ENCODE data around the gene NR1D2. TPM values are rescaled to one million over a fixed set of nuclear protein-coding genes. Genes with fewer than 3 reads are reported as not detected.

NR1D2 gene
- total RNA-seq, 1 experiment from 2014 or later: 18.4 TPM

DNA sequence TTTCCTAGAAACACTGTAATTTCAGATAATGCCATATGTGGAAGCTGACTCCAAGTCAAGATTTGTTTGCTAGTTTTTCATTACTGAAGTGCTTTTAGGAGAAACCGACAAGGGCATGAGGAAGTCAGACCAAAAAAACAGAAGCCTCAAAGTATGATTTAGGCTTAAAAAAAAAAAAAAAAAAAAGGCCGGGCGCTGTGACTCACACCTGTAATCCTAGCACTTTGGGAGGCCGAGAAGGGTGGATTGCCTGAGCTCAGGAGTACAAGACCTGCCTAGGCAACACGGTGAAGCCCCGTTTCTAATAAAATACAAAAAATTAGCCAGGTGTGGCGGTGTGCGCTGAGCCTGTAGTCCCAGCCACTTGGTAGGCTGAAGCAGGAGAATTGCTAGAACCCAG lies 16.6 kb upstream of the NR1D2 start:
- ChIA-PET CTCF (interaction anchor here (0.7 kb wide), 1 partner anchor 404 kb away, joined by 3 read pairs; no protein-coding TSS in a partner anchor), POLR2A (interaction anchor here (2.3 kb wide), 1 partner anchor 11 kb away, joined by 17 read pairs; the partner anchor contains the start of genes NKIRAS1 and RPL15)
- Mint-ChIP-seq H3K9me3 (no peaks in the 10 kb centered on the region), H3K27me3 (ENCODE audit: low read depth) (no peaks in the 10 kb centered on the region), H3K4me3 (no peak overlapping the region), H3K27ac (no peak overlapping the region), H3K36me3 (no peaks in the 10 kb centered on the region), H3K4me1 (peaks cover 13% of the 10 kb centered on the region)
- TF ChIP-seq FOXK1 (CRISPR knock-in tag; IDR thresholded peaks at IDR 0.05) (no peak), SOX15 (CRISPR knock-in tag; IDR thresholded peaks at IDR 0.05) (no peak), ATF2 (CRISPR knock-in tag; IDR thresholded peaks at IDR 0.05; ENCODE audit: borderline replicate concordance, low read depth) (no peak)
- no peak for ATAC-seq
- DNase-seq (ENCODE audit: low spot score): no peak

DNA sequence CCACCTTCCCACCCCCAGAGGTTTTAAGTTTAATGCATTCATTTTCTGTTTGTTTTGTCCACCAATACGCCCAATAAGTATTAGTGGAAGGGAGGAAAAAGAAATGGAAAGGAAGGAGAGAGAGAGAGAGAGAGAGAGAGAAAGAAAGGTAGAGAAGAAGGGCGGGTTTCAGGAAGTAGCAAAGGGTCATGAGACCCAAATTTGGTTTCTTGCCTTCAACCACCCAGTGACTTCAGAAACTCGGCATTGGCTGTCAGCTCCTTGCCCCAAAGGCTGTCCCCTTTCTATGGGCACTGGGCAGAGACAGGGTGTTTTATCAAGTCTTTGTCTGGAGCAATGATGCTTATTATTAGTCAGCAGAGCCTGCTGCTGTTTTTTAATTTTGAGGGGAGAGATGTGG lies 13.5 kb upstream of the NR1D2 start:
- Mint-ChIP-seq H3K36me3 (no peaks in the 10 kb centered on the region), H3K9me3 (no peaks in the 10 kb centered on the region), H3K4me3 (no peak overlapping the region), H3K27ac (no peak overlapping the region), H3K4me1 (peaks cover 4% of the 10 kb centered on the region; the same call in 1 of the 2 replicates), H3K27me3 (ENCODE audit: low read depth) (peaks cover 3% of the 10 kb centered on the region; the same call in 1 of the 2 replicates)
- POLR2A ChIA-PET: no interaction called here
- no peak for ATAC-seq
- DNase-seq (ENCODE audit: low spot score): no peak
- TF ChIP-seq ZNF121 (CRISPR knock-in tag; IDR thresholded peaks at IDR 0.05) (no peak), ESRRA (CRISPR knock-in tag; IDR thresholded peaks at IDR 0.05; ENCODE audit: borderline replicate concordance) (no peak), ZNF232 (CRISPR knock-in tag; IDR thresholded peaks at IDR 0.05) (no peak), NR3C1 (CRISPR knock-in tag; conservative IDR thresholded peaks at IDR 0.05; ENCODE audit: low read depth) (no peak), RELA (CRISPR knock-in tag; IDR thresholded peaks at IDR 0.05; ENCODE audit: borderline replicate concordance) (no peak), ATF3 (CRISPR knock-in tag; conservative IDR thresholded peaks at IDR 0.05) (no peak), HMGXB4 (CRISPR knock-in tag; IDR thresholded peaks at IDR 0.05) (no peak), GRHL2 (CRISPR knock-in tag; IDR thresholded peaks at IDR 0.05; ENCODE audit: insufficient replicate concordance, severe bottlenecking) (no peak), ZNF416 (CRISPR knock-in tag; IDR thresholded peaks at IDR 0.05) (no peak), ATF2 (CRISPR knock-in tag; IDR thresholded peaks at IDR 0.05; ENCODE audit: borderline replicate concordance, low read depth) (no peak), SOX15 (CRISPR knock-in tag; IDR thresholded peaks at IDR 0.05) (no peak), SMAD4 (CRISPR knock-in tag; IDR thresholded peaks at IDR 0.05) (no peak), ZNF263 (CRISPR knock-in tag; IDR thresholded peaks at IDR 0.05; ENCODE audit: low read depth) (no peak), ZNF138 (CRISPR knock-in tag; conservative IDR thresholded peaks at IDR 0.05) (no peak), USF2 (CRISPR knock-in tag; IDR thresholded peaks at IDR 0.05) (no peak)
- TF ChIP-seq, protein P1, sequence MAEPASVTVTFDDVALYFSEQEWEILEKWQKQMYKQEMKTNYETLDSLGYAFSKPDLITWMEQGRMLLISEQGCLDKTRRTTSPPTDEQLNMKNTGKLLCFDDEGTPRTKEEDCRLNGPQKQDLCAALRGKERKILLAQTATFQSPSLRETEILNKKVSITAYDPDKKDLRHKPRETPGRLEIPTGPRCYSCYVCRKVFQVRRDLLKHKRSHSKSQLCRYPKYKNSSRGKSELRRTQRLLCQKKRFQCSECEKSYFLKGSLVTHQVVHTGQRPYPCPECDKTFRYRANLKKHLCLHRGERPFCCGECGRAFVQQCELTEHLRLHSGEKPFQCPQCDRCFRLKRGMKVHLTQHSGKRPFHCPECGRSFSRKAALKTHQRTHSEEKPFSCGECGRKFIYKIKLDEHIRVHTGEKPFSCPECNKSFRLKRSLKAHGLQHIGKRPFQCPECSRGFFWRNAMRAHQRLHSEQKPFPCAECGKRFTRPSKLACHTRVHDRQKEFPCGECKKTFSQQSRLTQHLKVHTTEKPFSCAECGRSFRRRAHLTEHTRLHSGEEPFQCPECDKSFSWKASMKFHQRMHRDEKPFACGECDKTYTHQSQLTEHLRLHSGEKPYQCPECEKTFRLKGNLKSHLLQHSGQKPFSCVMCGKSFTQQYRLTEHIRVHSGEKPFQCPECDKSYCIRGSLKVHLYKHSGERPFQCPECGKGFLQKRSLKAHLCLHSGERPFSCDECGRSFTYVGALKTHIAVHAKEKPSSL (CRISPR knock-in tag; conservative IDR thresholded peaks at IDR 0.05): no peak
- TF ChIP-seq, protein P2, sequence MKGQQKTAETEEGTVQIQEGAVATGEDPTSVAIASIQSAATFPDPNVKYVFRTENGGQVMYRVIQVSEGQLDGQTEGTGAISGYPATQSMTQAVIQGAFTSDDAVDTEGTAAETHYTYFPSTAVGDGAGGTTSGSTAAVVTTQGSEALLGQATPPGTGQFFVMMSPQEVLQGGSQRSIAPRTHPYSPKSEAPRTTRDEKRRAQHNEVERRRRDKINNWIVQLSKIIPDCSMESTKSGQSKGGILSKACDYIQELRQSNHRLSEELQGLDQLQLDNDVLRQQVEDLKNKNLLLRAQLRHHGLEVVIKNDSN (CRISPR knock-in tag; IDR thresholded peaks at IDR 0.05): no peak
- TF ChIP-seq, protein P3, sequence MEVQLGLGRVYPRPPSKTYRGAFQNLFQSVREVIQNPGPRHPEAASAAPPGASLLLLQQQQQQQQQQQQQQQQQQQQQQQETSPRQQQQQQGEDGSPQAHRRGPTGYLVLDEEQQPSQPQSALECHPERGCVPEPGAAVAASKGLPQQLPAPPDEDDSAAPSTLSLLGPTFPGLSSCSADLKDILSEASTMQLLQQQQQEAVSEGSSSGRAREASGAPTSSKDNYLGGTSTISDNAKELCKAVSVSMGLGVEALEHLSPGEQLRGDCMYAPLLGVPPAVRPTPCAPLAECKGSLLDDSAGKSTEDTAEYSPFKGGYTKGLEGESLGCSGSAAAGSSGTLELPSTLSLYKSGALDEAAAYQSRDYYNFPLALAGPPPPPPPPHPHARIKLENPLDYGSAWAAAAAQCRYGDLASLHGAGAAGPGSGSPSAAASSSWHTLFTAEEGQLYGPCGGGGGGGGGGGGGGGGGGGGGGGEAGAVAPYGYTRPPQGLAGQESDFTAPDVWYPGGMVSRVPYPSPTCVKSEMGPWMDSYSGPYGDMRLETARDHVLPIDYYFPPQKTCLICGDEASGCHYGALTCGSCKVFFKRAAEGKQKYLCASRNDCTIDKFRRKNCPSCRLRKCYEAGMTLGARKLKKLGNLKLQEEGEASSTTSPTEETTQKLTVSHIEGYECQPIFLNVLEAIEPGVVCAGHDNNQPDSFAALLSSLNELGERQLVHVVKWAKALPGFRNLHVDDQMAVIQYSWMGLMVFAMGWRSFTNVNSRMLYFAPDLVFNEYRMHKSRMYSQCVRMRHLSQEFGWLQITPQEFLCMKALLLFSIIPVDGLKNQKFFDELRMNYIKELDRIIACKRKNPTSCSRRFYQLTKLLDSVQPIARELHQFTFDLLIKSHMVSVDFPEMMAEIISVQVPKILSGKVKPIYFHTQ (CRISPR knock-in tag; IDR thresholded peaks at IDR 0.05): no peak
- CTCF ChIA-PET: no interaction called here

Measured in WTC11 (cell line).